HepG2 (cell line): Measurements from ENCODE around the gene CEACAM21. TPM values are rescaled to one million over a fixed set of nuclear protein-coding genes. Genes with fewer than 3 reads are reported as not detected.

Source experiments
- ARNT2 ChIP-seq: sonication (generic); formaldehyde crosslinking; IDR thresholded peaks from 2 replicates; pipeline ENCODE4 v1.8.0; 2022; ENCODE audit warnings: mild to moderate bottlenecking, low read depth, missing genetic modification reagents, moderate library complexity
- BCL6 ChIP-seq: IDR thresholded peaks from 2 replicates; pipeline ENCODE4 v1.6.1; 2016; ENCODE audit warnings: missing genetic modification reagents, missing compliant biosample characterization
- GATAD1 ChIP-seq: IDR thresholded peaks from 2 replicates; pipeline ENCODE4 v1.6.1; 2016; ENCODE audit warnings: missing genetic modification reagents, missing compliant biosample characterization
- HMG20B ChIP-seq: conservative IDR thresholded peaks from 2 replicates; pipeline ENCODE4 v1.6.1; 2016; ENCODE audit warnings: missing genetic modification reagents, missing compliant biosample characterization
- HOXA9 ChIP-seq: sonication (generic); formaldehyde crosslinking; IDR thresholded peaks from 2 replicates; pipeline ENCODE4 v1.8.1; 2022; ENCODE audit warnings: missing genetic modification reagents, mild to moderate bottlenecking, moderate library complexity, borderline replicate concordance
- KMT2B ChIP-seq: IDR thresholded peaks from 2 replicates; pipeline ENCODE4 v1.6.1; 2016; ENCODE audit warnings: missing genetic modification reagents, missing compliant biosample characterization
- MLLT10 ChIP-seq: sonication (generic); formaldehyde crosslinking; IDR thresholded peaks from 2 replicates; pipeline ENCODE4 v1.4.0; 2020; ENCODE audit warnings: missing genetic modification reagents
- PRDM15 ChIP-seq: sonication (generic); formaldehyde crosslinking; IDR thresholded peaks from 2 replicates; pipeline ENCODE4 v1.4.0; 2020; ENCODE audit warnings: missing genetic modification reagents
- SIX4 ChIP-seq: sonication (generic); formaldehyde crosslinking; IDR thresholded peaks from 2 replicates; pipeline ENCODE4 v1.4.0; 2020; ENCODE audit warnings: missing genetic modification reagents
- STAG1 ChIP-seq: sonication (generic); formaldehyde crosslinking; IDR thresholded peaks from 2 replicates; pipeline ENCODE4 v1.4.0; 2020; ENCODE audit warnings: missing genetic modification reagents
- TBX3 ChIP-seq: fragments of 450-650 bp; IDR thresholded peaks from 2 replicates; pipeline ENCODE4 v1.6.1; 2017; ENCODE audit warnings: antibody characterized with exemption, mild to moderate bottlenecking, inconsistent platforms, borderline replicate concordance
- ZBTB26 ChIP-seq: IDR thresholded peaks from 2 replicates; pipeline ENCODE4 v1.6.1; 2016; ENCODE audit warnings: missing compliant biosample characterization, missing genetic modification reagents, borderline replicate concordance
- ZBTB7B ChIP-seq: sonication (generic); formaldehyde crosslinking; IDR thresholded peaks from 2 replicates; pipeline ENCODE4 v1.4.0; 2020; ENCODE audit warnings: missing genetic modification reagents
- ZKSCAN1 ChIP-seq: fragments of 150-350 bp; IDR thresholded peaks from 2 replicates; pipeline ENCODE4 v1.6.1; 2014; ENCODE audit warnings: low read length
- ZNF12 ChIP-seq: sonication (generic); formaldehyde crosslinking; IDR thresholded peaks from 2 replicates; pipeline ENCODE4 v1.5.0; 2020; ENCODE audit warnings: missing genetic modification reagents
- ZNF251 ChIP-seq: sonication (generic); formaldehyde crosslinking; IDR thresholded peaks from 2 replicates; pipeline ENCODE4 v1.9.0; 2021; ENCODE audit warnings: mild to moderate bottlenecking, missing genetic modification reagents
- ZNF430 ChIP-seq: sonication (generic); formaldehyde crosslinking; IDR thresholded peaks from 2 replicates; pipeline ENCODE4 v1.9.0; 2021; ENCODE audit warnings: mild to moderate bottlenecking, missing genetic modification reagents
- ZNF607 ChIP-seq: sonication (generic); formaldehyde crosslinking; IDR thresholded peaks from 2 replicates; pipeline ENCODE4 v1.5.1; 2020; ENCODE audit warnings: missing genetic modification reagents, mild to moderate bottlenecking, borderline replicate concordance
- ZNF710 ChIP-seq: sonication (generic); formaldehyde crosslinking; IDR thresholded peaks from 2 replicates; pipeline ENCODE4 v1.5.0; 2020; ENCODE audit warnings: mild to moderate bottlenecking, missing genetic modification reagents, borderline replicate concordance
- ZNF749 ChIP-seq: sonication (generic); formaldehyde crosslinking; IDR thresholded peaks from 2 replicates; pipeline ENCODE4 v1.8.0; 2022; ENCODE audit warnings: mild to moderate bottlenecking, missing genetic modification reagents, moderate library complexity, borderline replicate concordance
- ZNF780A ChIP-seq: sonication (generic); formaldehyde crosslinking; IDR thresholded peaks from 2 replicates; pipeline ENCODE4 v1.8.0; 2022; ENCODE audit warnings: mild to moderate bottlenecking, missing genetic modification reagents, moderate library complexity
- ZSCAN5A ChIP-seq: sonication (generic); formaldehyde crosslinking; IDR thresholded peaks from 2 replicates; pipeline ENCODE4 v1.8.0; 2022; ENCODE audit warnings: mild to moderate bottlenecking, missing genetic modification reagents, borderline replicate concordance
- polyA plus RNA-seq, 8 experiments: library from polyadenylated mRNA; depleted of rRNA in 3 of 8; stranded (reverse) in 7 of 8; unstranded in 1 of 8; fragments of >200 nt; fragmentation: Illumina TruSeq in 4 of 8; extraction: Trizol in 4 of 8; gene quantifications; 2 replicates each; pipeline versions ENCODE4 v1.2.1 to v1.2.3, GENCODE V29; 2011 to 2016; ENCODE audit warnings: low read depth in 4 of 8, missing spikeins in 1 of 8, mixed read lengths in 1 of 8; ENCODE audit not compliant: insufficient read depth in 1 of 8
- total RNA-seq, 5 experiments: library from RNA; depleted of rRNA; stranded (reverse); fragments of >200 nt; fragmentation: Illumina TruSeq; extraction: Trizol; gene quantifications; 2 replicates each; pipeline ENCODE4 v1.2.3, GENCODE V29; 2016; ENCODE audit warnings: low read depth in 1 of 5

Gene CEACAM21
- total and polyA plus RNA-seq, 2 of the 13 experiments (the other 11 are each of a cell fraction or from before 2014, with no cell fraction given): 0.05 TPM; not detected in 1

GRCh38 chr19:41588497-41589209 lies 12.7 kb downstream of the CEACAM21 start (continued):
- 0 out of 2 replicates have a peak, but pooled peaks have one; percentile 50 for TF ChIP-seq ZNF607 (CRISPR knock-in tag)
- no peak for TF ChIP-seq ZBTB7B (CRISPR knock-in tag)
- 0 out of 2 replicates have a peak, but pooled peaks have one; percentile 31 for TF ChIP-seq KMT2B (CRISPR knock-in tag)
- peak; percentile 61; the same call in 1 of the 2 replicates for TF ChIP-seq ZNF12 (CRISPR knock-in tag)
- TF ChIP-seq GATAD1: 0 out of 2 replicates have a peak, but pooled peaks have one; percentile 21
- TF ChIP-seq HMG20B (CRISPR knock-in tag): no peak
- no peak for TF ChIP-seq PRDM15 (CRISPR knock-in tag)
- TF ChIP-seq MLLT10 (CRISPR knock-in tag): no peak
- 0 out of 2 replicates have a peak, but pooled peaks have one; percentile 16 for TF ChIP-seq BCL6 (CRISPR knock-in tag)
- TF ChIP-seq ZKSCAN1: no peak
- no peak for TF ChIP-seq ZNF710 (CRISPR knock-in tag)
- TF ChIP-seq ZBTB26 (CRISPR knock-in tag): peak; percentile 65; the same call in 1 of the 2 replicates
- TF ChIP-seq ZNF430: 0 out of 2 replicates have a peak, but pooled peaks have one; percentile 59
- no peak for TF ChIP-seq ZNF251 (CRISPR knock-in tag)
- TF ChIP-seq SIX4 (CRISPR knock-in tag): 0 out of 2 replicates have a peak, but pooled peaks have one; percentile 27
- no peak for TF ChIP-seq HOXA9 (CRISPR knock-in tag)
- 0 out of 2 replicates have a peak, but pooled peaks have one; percentile 60 for TF ChIP-seq ZNF780A (CRISPR knock-in tag)
- TF ChIP-seq ARNT2 (CRISPR knock-in tag): no peak
- TF ChIP-seq TBX3: no peak
- TF ChIP-seq STAG1 (CRISPR knock-in tag): no peak
- no peak for TF ChIP-seq ZSCAN5A
- TF ChIP-seq ZNF749 (CRISPR knock-in tag): no peak
